Activated T-cell treated with anti-CD3 and anti-CD28 coated beads, Interleukin-2, amount 50 U/mL, for 48 hours (primary cell): ENCODE results near the gene LHFPL3.

Experiments
- DNase-seq, 2 experiments: peaks; one replicate each; pipeline ENCODE4 v3.0.0-alpha.2; 2020

LHFPL3 gene

DNA sequence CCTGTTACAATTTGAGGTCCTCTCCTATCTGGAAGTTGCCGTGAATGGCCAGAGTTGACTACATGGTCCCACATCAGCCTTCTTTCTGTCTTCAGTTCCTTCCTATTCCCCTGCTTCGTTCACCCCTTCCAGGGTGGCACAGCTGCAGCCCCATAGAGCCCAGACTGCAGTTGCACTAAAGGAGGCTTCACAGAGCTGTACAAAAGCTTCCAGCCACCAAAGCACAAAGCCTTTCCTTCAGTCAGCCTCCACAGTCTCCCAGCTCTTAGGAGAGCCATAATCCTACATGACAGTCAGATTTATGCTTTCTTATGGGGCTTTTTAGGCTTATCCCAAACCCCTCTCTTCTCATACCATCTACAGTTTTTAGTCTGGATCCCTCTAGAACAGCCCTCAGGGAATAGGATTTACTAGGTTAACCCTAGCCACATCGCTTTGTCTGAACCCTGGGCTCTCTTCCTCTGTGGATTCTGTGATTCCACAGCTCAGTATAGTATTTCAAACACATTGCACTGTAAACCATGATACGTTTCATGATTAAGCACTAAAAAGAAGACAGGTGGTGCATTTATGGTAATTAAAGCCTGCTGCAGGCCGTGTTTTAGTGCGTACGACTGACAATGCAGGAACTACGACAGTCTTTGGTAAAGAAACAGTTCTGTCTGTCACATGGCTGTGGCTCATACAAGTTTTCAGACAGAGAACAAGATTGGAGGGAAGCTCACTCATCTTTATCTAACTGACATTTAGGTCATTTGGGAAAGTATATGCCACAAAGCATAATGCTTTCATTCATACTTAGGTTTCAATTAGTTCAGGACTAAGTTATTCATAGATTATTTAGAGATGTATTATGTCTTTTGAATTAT, 477.3 kb downstream of the LHFPL3 start:
- no peak for DNase-seq

DNA sequence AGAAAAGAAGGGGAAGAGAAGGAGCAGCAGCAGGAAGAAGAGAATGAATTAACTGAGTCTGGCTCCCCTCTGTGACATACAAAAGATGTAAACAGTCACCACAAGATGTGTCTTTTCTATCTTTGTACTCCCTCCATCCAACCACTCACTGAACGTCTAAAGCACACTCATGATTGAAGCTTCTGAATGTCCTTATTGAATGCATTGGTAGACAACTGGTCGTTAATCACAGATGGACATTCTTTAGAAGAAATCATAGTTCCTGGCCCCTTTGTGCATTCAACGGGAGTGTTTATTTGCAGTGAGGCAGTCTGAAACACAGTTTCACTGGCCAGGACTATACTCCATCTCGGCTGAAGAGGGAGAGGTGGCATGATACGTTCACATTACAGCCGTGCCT, 479.3 kb downstream of the LHFPL3 start:
- DNase-seq: no peak

DNA sequence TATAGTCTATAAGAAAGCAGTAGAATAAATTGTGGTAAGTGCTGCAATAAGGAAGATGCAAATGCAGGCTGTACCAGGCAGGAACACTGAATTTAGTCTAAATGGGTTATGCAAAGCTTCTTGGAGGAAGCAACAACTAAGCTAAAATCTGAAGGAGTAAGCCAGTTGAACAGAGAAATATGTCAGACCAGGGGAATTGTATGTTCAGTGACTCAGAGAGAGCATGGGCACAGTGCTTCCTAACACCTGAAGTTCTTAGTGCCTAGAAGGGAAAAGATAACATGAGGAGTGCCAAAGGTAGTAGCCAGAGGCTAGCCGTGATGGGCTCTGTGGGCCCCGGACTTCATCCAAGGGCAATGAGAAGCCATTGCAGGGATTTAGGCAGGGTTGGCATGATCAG, 481.5 kb downstream of the LHFPL3 start:
- no peak for DNase-seq

DNA sequence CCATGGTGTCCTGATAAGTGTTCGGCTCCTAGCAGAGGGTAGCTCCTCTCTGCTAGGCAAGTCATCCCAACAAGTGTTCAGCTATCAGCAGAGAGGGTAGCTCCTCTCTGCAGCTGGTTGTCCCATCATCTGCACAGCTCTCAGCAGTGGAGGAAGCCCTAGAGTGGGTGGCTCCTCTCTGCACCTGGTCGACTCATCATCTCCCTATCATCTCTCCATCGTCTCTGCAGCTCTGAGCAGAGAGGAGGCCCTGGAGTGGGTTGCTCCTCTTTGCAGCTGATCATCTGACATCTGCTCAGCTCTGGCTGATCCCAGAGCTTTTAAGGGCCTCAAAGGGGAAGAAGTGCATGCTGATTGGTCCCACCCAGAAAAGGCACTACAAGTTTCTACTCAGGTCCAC, 485.7 kb downstream of the LHFPL3 start:
- no peak for DNase-seq

DNA sequence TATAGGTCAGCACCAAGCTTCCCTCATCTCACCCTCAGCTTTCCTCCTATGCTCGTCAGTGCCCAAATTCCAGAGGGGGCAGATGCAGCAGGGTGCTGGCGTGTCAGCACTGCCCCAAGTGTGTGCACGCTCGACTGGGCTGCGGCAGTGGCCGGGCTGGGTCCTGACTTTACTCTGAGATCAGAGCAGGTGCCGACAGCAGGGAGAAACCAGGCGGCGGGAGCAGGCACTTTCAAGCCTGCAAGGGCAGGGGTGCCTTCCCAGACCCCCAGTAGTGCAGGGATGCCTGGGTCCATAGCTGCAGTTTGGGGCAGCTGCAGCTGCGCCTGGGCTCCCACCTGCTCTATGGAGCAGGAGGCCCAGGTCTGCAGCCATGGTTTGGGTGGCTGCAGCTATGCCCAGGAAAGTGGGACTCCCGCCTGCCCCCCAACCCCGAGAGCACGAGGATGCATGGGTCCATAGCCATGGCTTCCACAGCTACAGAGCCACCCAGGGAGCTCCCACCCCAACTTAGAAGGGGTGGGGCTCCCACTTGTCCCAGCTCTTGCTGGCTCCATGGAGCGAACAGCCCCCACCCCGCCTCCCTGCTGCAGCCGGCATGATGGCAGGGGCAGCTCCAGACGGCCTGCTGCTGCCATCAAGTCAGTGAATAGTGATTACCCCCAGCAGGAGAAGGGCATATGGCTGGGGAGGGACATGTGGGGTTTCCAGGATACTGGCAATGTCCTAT, 486.4 kb downstream of the LHFPL3 start:
- no peak for DNase-seq

DNA sequence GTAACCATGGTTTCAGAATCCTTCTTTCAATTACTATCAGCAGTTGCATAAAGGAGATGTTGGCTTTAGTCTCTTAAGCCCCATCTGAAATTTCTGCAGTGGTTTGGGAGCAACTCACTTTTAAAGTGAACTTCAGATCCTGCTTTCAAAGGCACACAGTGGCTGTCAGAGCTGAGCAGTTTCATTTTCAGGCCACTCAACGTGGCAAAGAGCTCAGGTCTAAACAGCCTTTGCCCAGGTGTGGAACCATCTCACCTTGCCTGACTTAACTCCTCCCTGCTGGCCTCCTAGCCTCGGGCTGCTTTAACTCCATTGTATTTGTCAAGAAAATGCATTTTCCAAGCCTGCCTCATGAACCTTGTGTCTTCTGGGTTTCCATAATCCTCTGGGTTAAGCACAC, 488.1 kb downstream of the LHFPL3 start:
- no peak for DNase-seq

DNA sequence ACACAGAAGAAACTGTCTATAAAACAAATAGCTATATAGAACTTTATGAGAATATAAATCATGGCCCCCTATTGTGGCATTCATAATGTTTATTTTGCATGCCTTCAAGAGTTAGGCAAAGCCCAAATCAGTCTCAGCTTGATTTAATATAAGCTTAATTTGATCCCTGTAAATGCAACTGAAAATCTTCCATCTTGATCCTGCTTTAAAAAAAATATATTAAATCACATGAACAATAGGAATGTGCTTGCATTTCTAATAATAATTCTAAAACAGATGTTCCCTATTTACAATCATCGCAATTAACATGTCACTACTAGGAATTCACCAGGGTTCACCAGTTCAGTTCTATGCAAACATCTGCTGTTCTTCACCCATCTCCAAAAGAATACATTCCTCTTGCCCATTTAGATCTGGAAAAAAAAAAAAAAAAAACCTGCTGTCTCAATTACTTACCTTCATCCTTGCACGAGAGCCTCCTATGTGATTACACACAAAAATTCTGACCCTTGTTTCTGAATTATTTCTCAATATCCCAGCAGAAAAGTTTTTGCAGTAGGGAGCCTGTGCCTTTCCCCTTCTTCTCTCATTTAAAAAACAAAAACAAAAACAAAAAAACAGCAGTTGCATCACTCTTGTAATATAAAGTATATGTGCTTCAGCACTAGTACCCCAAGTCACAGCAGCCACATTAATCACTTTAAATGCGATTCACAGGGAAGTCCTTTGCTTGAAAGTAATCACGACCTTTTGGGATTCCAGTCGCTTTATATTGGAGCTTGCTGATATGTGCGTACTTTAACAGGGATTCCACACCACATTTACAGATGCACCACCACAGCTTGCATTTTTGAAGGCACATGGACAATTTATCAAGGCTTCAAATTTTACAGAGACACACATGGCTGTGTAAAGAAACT, 490.8 kb downstream of the LHFPL3 start:
- DNase-seq: no peak

DNA sequence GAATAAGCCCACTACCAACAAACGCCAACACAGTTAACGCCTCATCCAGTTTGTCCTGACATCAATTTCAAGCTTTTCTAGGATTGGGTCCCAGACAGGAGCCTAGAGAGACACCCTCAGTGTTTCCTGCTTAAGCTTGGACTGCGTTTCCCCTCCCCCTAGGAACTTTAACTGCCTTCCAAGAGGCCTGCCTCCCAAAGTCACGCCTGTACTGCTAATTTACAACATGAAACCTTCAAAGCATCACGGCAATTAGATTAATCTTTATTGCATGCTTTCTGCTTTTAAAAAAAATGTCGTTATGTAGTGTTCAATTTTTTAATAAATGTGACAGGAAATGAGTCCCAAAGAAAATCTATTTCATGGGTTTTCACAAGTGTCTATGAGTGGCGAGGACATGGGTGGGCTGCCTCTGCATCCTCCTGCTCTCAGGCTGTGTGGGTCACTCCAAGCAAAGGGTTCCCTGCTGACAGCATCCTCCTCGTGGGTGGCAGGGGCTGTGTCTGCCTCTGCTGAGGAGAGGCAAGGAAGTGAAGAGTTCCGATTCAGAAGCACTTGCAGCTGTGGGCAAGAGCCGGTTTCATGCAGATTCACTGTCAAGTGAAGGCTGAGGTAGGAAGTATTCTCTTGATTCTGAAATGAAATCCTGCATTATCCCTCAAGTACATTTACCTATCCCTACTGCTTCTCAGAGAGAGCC, 492.6 kb downstream of the LHFPL3 start:
- DNase-seq: no peak

DNA sequence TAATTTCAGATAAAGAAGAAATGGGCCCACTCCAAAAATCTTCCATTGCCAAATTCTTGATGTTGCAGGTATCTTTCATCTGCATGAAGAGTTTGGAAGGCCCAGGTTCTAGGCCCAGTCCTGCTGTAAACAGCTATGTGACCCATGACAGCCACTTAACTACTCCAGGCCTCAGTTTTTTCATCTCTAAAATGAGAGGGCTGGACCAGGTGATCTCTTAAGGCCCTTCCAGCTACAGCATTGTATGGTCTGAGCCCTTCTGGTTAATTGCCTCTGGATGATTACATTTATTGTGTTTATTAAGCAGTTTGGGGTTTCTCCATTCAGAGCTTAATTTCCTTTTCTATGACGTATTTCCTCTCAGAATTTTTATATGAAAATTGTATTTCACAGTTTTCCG, 494.8 kb downstream of the LHFPL3 start:
- DNase-seq: no peak

DNA sequence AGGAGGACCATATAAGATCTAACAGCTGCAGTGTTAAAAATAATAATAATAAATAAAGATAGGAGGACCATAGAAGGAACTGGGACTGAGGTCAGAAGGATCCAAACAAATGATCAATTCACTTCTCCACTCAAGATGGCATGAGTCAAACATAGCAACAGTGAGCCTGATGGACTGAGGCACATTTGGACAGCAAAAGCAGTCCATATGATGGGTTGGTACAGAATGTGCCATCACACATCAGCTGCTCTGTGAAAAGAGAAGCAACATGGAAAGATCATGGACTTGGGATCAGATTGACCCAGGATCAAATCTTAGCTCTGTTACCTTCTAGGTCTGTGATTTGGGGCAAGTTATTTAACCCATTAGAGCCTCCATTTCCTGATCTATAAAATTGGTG, 496.7 kb downstream of the LHFPL3 start:
- no peak for DNase-seq

DNA sequence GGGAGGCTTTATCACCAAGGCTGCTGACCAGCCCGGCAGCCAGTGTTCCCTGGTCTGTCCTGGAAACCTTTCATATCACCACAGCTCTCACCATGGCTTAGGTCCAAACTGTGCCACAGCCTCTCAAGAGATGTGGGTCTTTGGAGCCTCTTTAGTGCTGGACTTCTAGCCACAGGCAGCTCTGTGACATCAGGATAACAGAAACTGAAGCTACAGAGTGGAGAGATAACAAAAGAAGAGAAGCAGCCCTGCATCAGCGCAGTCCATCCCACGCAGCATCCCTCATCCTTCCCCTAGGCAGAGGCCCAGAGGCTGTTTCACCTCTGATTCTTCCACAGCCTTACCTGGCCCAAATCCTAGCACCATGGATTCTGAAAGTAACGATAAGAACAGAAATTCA, 497.7 kb downstream of the LHFPL3 start:
- no peak for DNase-seq

DNA sequence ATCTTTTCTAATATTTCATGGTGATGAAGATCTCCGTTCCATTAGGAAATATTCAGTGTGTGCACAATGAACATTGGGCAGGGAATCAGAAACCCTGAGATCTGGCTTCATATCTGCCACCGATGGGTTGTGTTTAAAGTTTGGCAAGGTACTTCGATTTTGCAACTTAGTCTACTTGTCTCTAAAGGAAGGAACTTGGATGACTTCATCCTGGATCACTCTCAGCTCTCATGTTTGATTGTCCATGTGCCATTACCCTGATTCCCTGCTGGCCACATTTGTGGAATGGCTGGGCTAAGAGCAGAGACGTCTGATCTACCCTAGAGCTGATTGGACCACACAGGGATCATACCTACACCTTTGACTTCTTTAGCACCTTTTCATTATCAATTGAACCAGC, 508.6 kb downstream of the LHFPL3 start:
- DNase-seq: no peak

DNA sequence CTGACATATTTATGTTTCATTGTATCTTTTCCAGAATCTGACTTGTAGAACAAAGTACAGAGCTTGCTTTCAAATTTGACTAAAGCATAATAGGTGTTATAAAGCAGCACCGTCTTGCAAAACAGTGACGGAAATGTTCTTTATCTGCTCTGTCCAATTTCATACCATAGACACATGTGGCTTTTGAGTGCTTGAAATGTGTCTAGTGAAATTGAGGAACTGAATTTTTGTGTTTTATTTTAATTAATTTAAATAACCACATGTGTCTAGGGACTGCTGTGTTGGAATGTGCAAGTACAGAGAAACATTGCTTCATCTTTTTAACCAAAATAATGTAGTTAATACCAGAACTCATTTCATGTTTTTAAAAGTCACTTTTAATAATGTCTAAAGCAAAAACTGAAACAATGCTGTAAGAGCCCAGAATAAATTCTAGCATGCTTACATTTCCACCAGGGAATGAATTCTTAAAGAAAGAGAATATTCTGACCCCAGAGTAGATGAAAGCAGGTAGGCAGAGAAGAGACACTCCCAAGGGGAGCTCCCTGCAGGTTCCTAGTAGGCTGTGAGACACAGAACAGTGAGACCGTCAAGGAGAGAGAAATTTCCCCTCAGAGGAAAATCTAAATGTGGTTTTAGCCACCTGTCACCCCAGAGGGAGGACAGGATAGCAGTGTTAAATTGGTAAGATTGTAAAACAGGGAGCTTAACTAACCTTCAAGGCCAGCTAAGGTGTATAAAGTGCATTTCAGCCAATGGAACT, 510.3 kb downstream of the LHFPL3 start:
- no peak for DNase-seq

DNA sequence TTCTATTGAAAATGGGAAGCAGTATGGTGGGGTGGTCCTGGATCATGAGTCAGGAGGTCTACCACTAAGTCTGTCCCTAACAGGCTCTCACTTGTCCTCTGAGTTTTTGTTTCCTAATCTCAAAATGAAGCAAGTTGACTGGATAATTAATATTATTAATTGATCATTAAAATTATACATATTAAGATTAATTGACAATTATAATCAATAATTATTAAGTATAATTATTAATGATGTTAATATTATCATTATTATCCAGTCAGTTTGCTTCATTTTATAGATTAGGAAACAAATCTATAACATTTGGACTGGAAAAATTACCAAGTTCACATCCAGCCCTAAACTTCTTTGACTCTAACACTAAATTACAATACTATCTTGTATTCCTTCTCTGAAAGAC, 511.4 kb downstream of the LHFPL3 start:
- no peak for DNase-seq

DNA sequence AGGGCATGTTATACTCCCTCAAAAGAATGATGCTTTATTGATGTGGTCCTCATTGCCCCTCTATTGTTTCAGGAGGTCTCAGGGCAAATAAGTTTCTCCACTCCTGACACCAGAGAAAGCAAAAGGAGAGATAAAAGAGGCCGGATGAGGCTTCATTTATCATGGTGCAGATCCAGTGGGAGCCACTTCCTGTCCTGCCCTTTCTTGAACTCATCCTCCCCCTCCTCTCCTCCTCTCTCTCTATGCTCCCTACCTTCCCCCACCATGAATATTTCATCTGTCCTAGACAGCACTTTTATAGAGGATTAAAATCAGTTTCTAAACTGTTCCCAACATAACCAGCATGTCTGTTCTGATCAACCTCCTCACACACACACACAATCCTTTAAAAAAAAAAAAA, 513.4 kb downstream of the LHFPL3 start:
- no peak for DNase-seq

DNA sequence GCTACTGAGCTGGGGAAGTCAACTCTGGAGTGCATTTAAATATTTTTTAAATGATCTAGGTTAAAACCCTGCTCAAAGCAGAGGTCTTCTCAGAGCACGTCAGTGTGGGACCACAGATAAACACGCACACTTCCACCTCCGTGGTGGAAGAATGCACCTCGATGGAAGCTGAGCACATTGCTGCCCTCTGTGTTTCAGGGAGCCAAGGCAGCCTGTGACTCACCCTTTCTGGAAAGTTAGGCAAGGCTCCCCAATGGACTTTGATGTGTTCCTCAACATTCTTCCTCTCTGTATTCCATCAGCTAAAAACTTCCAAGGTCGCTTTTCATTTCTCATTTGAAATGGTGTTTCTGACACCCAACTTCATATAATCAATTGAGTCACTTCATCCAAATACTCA, 514.8 kb downstream of the LHFPL3 start:
- DNase-seq: no peak

DNA sequence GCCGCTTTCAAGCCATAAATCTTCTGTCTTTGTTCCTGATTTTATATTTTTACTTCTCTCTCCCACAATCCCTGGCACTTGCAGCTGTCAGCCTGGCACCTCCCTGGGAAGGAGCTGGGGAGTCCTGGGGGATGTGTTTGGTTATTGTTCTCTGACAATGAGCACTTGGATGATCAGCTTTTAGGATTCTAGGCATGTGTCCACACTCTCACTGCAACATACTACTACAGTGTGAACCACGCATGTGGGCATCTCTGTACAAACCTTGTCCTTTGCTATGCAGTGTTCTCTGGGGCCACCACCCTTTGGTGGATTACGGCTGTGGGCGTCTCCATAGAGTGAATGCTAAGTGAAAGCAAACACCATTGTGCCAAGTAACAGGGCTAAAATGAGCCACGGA, 517.2 kb downstream of the LHFPL3 start:
- DNase-seq: no peak

DNA sequence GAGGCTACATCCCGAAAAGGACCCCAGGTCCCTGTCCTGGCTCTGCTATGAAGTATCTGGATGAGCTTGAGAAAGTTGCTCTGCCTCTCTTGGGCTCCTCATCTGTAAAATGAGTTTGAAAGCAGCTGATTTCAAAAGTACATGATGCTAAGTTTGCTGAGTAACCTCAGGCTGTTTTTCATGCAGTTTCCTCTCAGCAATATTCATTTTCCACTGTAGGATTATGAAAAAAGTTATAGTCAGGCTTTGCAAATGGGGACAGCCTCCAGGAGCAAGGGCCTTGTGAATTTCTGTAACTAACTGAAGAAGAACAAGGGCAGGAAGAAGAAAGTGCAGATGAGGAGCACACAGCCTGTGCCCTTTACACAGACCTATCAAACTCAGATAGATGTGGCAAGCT, 518.3 kb downstream of the LHFPL3 start:
- DNase-seq: no peak

DNA sequence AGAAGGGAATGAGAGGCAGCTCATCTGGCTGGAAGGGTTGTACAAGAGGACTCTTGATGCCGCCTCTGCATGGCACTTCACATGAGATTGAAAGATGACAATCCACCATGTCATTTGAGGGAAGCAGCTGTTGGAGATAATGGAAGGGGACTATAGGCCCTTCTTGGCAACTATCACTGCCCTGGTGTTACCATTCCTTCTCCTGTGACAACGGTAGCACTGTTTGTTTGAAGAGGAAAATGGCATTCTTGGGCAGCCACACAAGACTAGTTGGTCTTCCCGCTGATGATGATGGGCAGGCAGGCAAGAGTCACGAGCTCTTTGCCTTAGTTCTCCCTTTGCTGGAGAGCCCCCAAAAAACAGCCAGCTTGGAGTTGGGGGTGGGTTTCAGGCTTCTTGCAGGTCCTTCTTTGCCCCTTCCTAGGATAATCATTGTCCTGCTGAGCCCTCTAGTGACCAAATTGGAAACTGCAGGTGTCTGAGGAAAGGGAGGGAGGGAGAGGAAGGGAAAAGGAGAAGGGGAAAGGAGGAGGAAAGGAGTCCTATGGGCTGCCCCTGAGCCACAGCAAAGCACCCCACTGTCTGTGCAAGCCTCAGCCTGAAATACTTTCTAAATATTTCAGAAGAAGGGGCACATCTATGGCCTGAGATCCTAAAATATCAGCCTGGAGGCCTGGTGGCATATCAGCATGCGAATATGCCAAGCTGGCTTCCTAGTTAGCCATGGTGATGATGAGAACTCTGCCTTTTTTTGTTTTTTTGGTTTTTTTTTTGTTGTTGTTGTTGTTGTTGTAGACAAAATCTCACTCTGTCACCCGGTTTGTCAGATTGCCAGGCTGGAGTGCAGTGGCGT, 520.0 kb downstream of the LHFPL3 start:
- DNase-seq: peak; percentile 67 to 69

DNA sequence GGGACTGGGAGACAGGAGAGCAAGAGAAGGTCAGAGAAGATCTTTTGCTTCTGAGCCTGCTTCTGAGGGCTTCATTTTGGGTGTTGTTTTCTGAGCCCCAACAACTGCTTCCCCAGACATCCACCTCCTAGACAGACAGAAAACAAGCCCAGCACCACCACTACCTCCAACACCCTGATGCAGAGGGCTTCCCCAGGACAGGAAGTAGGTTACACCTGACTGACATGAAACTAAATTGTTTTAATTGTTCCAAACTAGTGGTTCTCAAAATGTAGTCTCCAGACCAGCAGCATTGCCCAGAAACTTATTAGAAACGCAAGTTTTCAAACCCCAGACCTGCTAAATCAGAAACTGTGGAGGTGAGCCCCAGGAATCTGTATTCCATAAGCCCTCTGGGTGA, 522.0 kb downstream of the LHFPL3 start:
- DNase-seq: no peak

DNA sequence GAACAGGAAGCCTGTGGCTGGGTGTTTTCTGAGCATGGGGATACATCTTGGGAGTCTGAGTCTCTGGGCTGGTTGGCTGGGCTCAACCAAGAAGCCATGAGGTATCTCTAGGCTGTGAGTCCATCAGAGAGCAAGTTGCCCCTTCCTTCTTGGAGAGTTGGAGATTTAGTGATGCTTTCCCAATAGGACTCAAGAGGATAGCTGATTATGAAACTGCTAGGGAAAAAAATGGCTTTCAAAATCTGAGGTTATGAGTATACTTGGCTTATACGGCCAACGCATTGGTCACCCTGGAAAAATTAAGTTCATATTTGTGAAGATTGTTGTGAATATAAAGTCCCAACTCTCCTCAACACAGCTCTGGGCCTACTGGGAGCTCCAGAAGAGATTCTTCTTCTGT, 522.9 kb downstream of the LHFPL3 start:
- DNase-seq: no peak
